Spleen (tissue), 11 donors: Measurements from ENCODE around the gene LRRC45. TPM values are rescaled to one million over a fixed set of nuclear protein-coding genes. Genes with fewer than 3 reads are reported as not detected.
A peak's percentile ranks its signal among the peaks of the same experiment; 100 is the strongest.

Experiments
- DNase-seq: peaks from one replicate; pipeline ENCODE4 v3.0.0-alpha.2; 2020
- H3K27ac ChIP-seq, 8 donors: fragments of 200-600 bp; sonication (generic) in 7 of 8; 1 replicate in 4 of 8; 2 replicates in 4 of 8; pipeline versions ENCODE4 v1.5.0 to v1.8.0; 2016 to 2021; ENCODE audit warnings: inconsistent platforms in 4 of 8, mild to moderate bottlenecking in 4 of 8, moderate library complexity in 1 of 8
- H3K27me3 ChIP-seq, 7 donors: fragments of 200-600 bp; sonication (generic) in 6 of 7; replicated peaks in 1 of 7; 1 replicate in 4 of 7; 2 replicates in 3 of 7; pipeline versions ENCODE4 v1.5.0 to v1.8.0; 2016 to 2021; ENCODE audit warnings: inconsistent platforms in 3 of 7, mild to moderate bottlenecking in 1 of 7
- H3K36me3 ChIP-seq, 6 donors: fragments of 200-600 bp; sonication (generic) in 5 of 6; 1 replicate in 4 of 6; 2 replicates in 2 of 6; pipeline versions ENCODE4 v1.5.0 to v1.8.0; 2016 to 2021; ENCODE audit warnings: inconsistent platforms in 2 of 6
- H3K4me1 ChIP-seq, 6 donors: fragments of 200-600 bp; sonication (generic) in 5 of 6; 1 replicate in 3 of 6; 2 replicates in 3 of 6; pipeline versions ENCODE4 v1.5.0 to v1.8.0; 2016 to 2021; ENCODE audit warnings: inconsistent platforms in 3 of 6
- H3K4me3 ChIP-seq, 8 donors: fragments of 200-600 bp; sonication (generic) in 7 of 8; 1 replicate in 4 of 8; 2 replicates in 4 of 8; pipeline versions ENCODE4 v1.5.0 to v1.8.0; 2016 to 2021; ENCODE audit warnings: inconsistent platforms in 4 of 8, mild to moderate bottlenecking in 4 of 8, moderate library complexity in 2 of 8
- H3K9me3 ChIP-seq, 8 donors: fragments of 200-600 bp; sonication (generic) in 7 of 8; 1 replicate in 4 of 8; 2 replicates in 4 of 8; pipeline versions ENCODE4 v1.5.0 to v1.8.0; 2016 to 2021; ENCODE audit warnings: inconsistent platforms in 4 of 8
- CTCF ChIP-seq, 11 experiments: fragments of 200-600 bp in 7 of 11; fragments of 450-650 bp in 4 of 11; sonication (generic) in 4 of 11; IDR thresholded peaks in 8 of 11; conservative IDR thresholded peaks in 3 of 11; 1 replicate in 7 of 11; 2 replicates in 4 of 11; pipeline versions ENCODE4 v1.4.0 to v1.8.0; 2016 to 2021; ENCODE audit warnings: antibody characterized with exemption in 11 of 11, inconsistent platforms in 4 of 11, mild to moderate bottlenecking in 1 of 11
- POLR2A ChIP-seq, 3 donors: fragments of 450-650 bp; IDR thresholded peaks; one replicate each; pipeline ENCODE4 v1.5.1; 2017; ENCODE audit warnings: antibody characterized with exemption in 3 of 3, mild to moderate bottlenecking in 1 of 3
- POLR2AphosphoS5 ChIP-seq, 3 donors: sonication (generic); formaldehyde crosslinking; IDR thresholded peaks; one replicate each; pipeline ENCODE4 v1.5.1; 2017; ENCODE audit warnings: antibody characterized with exemption in 3 of 3
- WGBS, 5 donors: extraction: QIAGEN DNeasy Blood & Tissue Kit in 3 of 5; methylation state at CpG; one replicate each; pipeline versions ENCODE4 v1.1.5 to v1.1.7; 2013 to 2018; 5-methylcytosine and 5-hydroxymethylcytosine counted together
- intact Hi-C: fragments of 100-400 bp; cut with DNase I; formaldehyde crosslinking; loops from one replicate; pipeline ENCODE4 v1.15.0; 2023; ENCODE audit warnings: low total_unique reads
- polyA plus RNA-seq, 3 donors: library from polyadenylated mRNA; stranded (reverse); fragments of 200-250 nt; gene quantifications; one replicate each; pipeline ENCODE4 v1.2.1, GENCODE V29; 2013
- total RNA-seq, 7 donors: library from RNA; depleted of rRNA in 3 of 7; stranded (reverse); fragments of >200 nt in 3 of 7; fragmentation: NEBNext Ultra II Directional in 4 of 7; extraction: Animal tissue kit (Norgen Biotek cat#: 25700) in 4 of 7; gene quantifications; one replicate each; pipeline versions ENCODE4 v1.1.0 to v1.2.1, GENCODE V29; 2016 to 2021
- donor health status: healthy with polysubstance abuse.
- donor health status: DM: no; HTN: no; CAD: no; lungs with moderate emphysema.
- donor health status: DM: no; HTN: no; CAD: no.
- donor health status: Bipolar disorder and iron deficiency.
- donor health status: healthy.
- donor health status: DM: no; HTN: no; CAD: no.
- donor health status: DM: yes; HTN: yes; CAD: no.

The LRRC45 gene
- total and polyA plus RNA-seq, 10 donors: 7.5 to 23.4 (median 11.7) TPM

- Histone ChIP-seq H3K27me3 (no peaks in the 10 kb centered on the region), H3K27ac (no peak overlapping the region), H3K36me3 (peaks cover 0 to 79% (median 71%) of the 10 kb centered on the region in 6 donors), H3K4me1 (peaks cover 14 to 77% (median 38%) of the 10 kb centered on the region in 6 donors), H3K9me3 (no peaks in the 10 kb centered on the region), H3K4me3 (no peak overlapping the region)
- TF ChIP-seq POLR2A (IDR thresholded peaks at IDR 0.05): no peak
- TF ChIP-seq POLR2AphosphoS5 (IDR thresholded peaks at IDR 0.05): peak in 2 of 3 donors; percentile 26 to 58
- intact Hi-C loops: no loop called here
- peak; percentile 73 for DNase-seq
- WGBS, 5 donors: 91 to 93% (median 92%) methylated on average over 23 to 34 of the region's 34 CpGs
These were observed 38.2 kb downstream of the LRRC45 start for GRCh38 chr17:82061047-82061925.

DNA sequence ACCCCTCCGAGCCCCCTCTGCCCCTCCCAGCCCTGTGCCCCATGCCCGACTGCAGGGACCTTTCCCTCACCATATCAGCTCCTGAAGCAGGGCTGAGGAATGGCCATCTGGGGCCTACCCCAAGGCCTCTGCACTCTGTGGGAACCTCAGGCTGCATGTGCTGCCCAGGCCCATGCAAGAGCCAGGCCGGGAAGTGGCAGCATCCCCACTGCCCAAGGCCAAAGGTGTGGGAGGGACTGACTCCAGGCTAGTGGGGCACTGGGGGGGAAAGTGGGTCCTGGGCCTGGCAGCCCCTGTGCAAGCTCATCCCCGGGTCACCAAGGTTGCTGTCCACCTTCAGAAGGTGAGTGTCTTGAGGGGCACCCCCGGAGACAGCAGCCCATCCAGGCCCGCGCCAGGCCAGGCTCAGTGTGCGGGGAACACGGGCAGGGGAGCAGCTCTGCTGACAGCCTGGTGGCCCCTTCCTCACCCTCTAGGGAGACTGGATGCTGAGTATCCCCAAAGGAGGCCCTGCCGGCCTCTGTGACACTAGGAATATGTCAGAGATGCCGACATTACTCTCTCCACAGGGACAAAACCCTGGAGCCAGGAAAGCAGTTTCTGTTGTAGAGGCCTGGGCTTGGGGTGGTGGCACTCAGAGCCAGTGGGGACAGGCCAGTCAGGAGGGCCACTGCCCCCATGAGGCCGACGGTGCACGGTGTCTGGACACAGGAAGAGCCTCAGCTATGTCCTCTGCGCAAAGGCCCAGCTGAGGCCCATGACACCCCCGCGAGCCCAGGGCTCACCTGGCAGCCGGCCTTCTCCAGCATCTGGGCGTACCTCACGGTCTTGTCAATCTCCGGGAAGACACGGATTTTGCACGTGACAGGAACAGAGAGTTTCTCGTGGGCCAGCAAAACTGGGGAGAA, 39.2 kb downstream of the LRRC45 start:
- intact Hi-C loops: no loop called here
- peaks cover 0 to 69% (median 60%) of the 10 kb centered on the region in 6 donors for H3K36me3 ChIP-seq
- WGBS, 5 donors: 75 to 95% (median 86%) methylated on average over 17 to 24 of the region's 24 CpGs
- no peaks in the 10 kb centered on the region for H3K27me3 ChIP-seq
- no peak for TF ChIP-seq CTCF (IDR thresholded peaks at IDR 0.05 in 8 of 11, conservative IDR thresholded peaks at IDR 0.05 in 3 of 11)
- no peak for TF ChIP-seq POLR2A (IDR thresholded peaks at IDR 0.05)
- TF ChIP-seq POLR2AphosphoS5 (IDR thresholded peaks at IDR 0.05): no peak
- DNase-seq: peak; percentile 67
- peaks cover 17 to 74% (median 41%) of the 10 kb centered on the region in 6 donors for H3K4me1 ChIP-seq
- H3K4me3 ChIP-seq: no peak overlapping the region
- no peak overlapping the region for H3K27ac ChIP-seq
- no peaks in the 10 kb centered on the region for H3K9me3 ChIP-seq

- H3K27me3 ChIP-seq: no peaks in the 10 kb centered on the region
- no peak overlapping the region for H3K27ac ChIP-seq
- intact Hi-C loops: no loop called here
- H3K4me1 ChIP-seq: peaks cover 17 to 67% (median 41%) of the 10 kb centered on the region in 6 donors
- H3K9me3 ChIP-seq: no peaks in the 10 kb centered on the region
- no peak for DNase-seq
- 80 to 97% (median 93%) methylated on average over 1 to 9 of the region's 9 CpGs; no CpG with 5 or more reads in 1 of the 5 donors for WGBS, 5 donors
- no peak for TF ChIP-seq POLR2A (IDR thresholded peaks at IDR 0.05)
- no peak for TF ChIP-seq CTCF (IDR thresholded peaks at IDR 0.05 in 8 of 11, conservative IDR thresholded peaks at IDR 0.05 in 3 of 11)
- TF ChIP-seq POLR2AphosphoS5 (IDR thresholded peaks at IDR 0.05): no peak
- H3K36me3 ChIP-seq: peaks cover 0 to 62% (median 54%) of the 10 kb centered on the region in 6 donors
- H3K4me3 ChIP-seq: no peak overlapping the region
These were observed 39.9 kb downstream of the LRRC45 start for GRCh38 chr17:82062984-82063368.
